ENCODE measurements around the gene ARL8A. TPM values are rescaled to one million over a fixed set of nuclear protein-coding genes. Genes with fewer than 3 reads are reported as not detected.

Gene ARL8A
- total RNA-seq, 1 donor from 2014 or later = 75.8 TPM

GRCh38 chr1:202162418-202163280, 18.1 kb upstream of the ARL8A start:
- DNase-seq (ENCODE audit: extremely low spot score, unreplicated experiment) = no peak
- Mint-ChIP-seq H3K4me1 (ENCODE audit: unreplicated experiment) (peaks cover 2% of the 10 kb centered on the region), H3K9me3 (ENCODE audit: unreplicated experiment) (no peaks in the 10 kb centered on the region), H3K27ac (ENCODE audit: unreplicated experiment) (no peak overlapping the region), H3K4me3 (ENCODE audit: unreplicated experiment) (no peak overlapping the region), H3K27me3 (ENCODE audit: unreplicated experiment) (no peaks in the 10 kb centered on the region), H3K36me3 (ENCODE audit: unreplicated experiment) (no peaks in the 10 kb centered on the region)
- TF ChIP-seq CTCF (IDR thresholded peaks at IDR 0.05) = no peak

GRCh38 chr1:202162047-202162417, 17.5 kb upstream of the ARL8A start:
- TF ChIP-seq CTCF (IDR thresholded peaks at IDR 0.05) = no peak

GRCh38 chr1:202161151-202162046, 16.9 kb upstream of the ARL8A start:
- no peaks in the 10 kb centered on the region for H3K27me3 Mint-ChIP-seq (ENCODE audit: unreplicated experiment)
- H3K4me3 Mint-ChIP-seq (ENCODE audit: unreplicated experiment) = no peak overlapping the region
- H3K36me3 Mint-ChIP-seq (ENCODE audit: unreplicated experiment) = no peaks in the 10 kb centered on the region
- H3K4me1 Mint-ChIP-seq (ENCODE audit: unreplicated experiment) = peaks cover 3% of the 10 kb centered on the region
- no peak for DNase-seq (ENCODE audit: extremely low spot score, unreplicated experiment)
- no peak for TF ChIP-seq CTCF (IDR thresholded peaks at IDR 0.05)
- no peak overlapping the region for H3K27ac Mint-ChIP-seq (ENCODE audit: unreplicated experiment)
- H3K9me3 Mint-ChIP-seq (ENCODE audit: unreplicated experiment) = no peaks in the 10 kb centered on the region

More at GRCh38 chr1:202162047-202162417, 17.5 kb upstream of the ARL8A start:
- H3K36me3 Mint-ChIP-seq (ENCODE audit: unreplicated experiment) = no peaks in the 10 kb centered on the region
- no peak overlapping the region for H3K4me3 Mint-ChIP-seq (ENCODE audit: unreplicated experiment)
- DNase-seq (ENCODE audit: extremely low spot score, unreplicated experiment) = no peak
- no peaks in the 10 kb centered on the region for H3K27me3 Mint-ChIP-seq (ENCODE audit: unreplicated experiment)
- peaks cover 2% of the 10 kb centered on the region for H3K4me1 Mint-ChIP-seq (ENCODE audit: unreplicated experiment)
- no peak overlapping the region for H3K27ac Mint-ChIP-seq (ENCODE audit: unreplicated experiment)
- no peaks in the 10 kb centered on the region for H3K9me3 Mint-ChIP-seq (ENCODE audit: unreplicated experiment)

GRCh38 chr1:202160377-202160940, 15.9 kb upstream of the ARL8A start, which contains the start of gene PTPN7:
TSS of gene PTPN7 (minus strand) at chr1:202160602. CDS start at chr1:202159402, 1,200 bp downstream.
- Mint-ChIP-seq H3K36me3 (ENCODE audit: unreplicated experiment) (no peaks in the 10 kb centered on the region), H3K4me1 (ENCODE audit: unreplicated experiment) (peaks cover 3% of the 10 kb centered on the region), H3K9me3 (ENCODE audit: unreplicated experiment) (no peaks in the 10 kb centered on the region), H3K27me3 (ENCODE audit: unreplicated experiment) (no peaks in the 10 kb centered on the region), H3K4me3 (ENCODE audit: unreplicated experiment) (no peak within 1 kb of the TSS), H3K27ac (ENCODE audit: unreplicated experiment) (no peak within 1 kb of the TSS)
- no peak for TF ChIP-seq CTCF (IDR thresholded peaks at IDR 0.05)
- no peak for DNase-seq (ENCODE audit: extremely low spot score, unreplicated experiment)

Data from osteocyte (in vitro differentiated cells).